BLaER1 treated with 17β-estradiol and CSF1 and Interleukin-3, amounts not matched to agents 10 nM and 100 nM (cell line): Measurements from ENCODE around the gene ELAVL2.

ENCODE experiments used
- H3K27ac ChIP-seq, 11 experiments: shearing (Covaris generic); formaldehyde crosslinking; 2 replicates each; pipeline ENCODE4 v1.8.1; 2022
- H3K27me3 ChIP-seq, 11 experiments: shearing (Covaris generic); formaldehyde crosslinking; 2 replicates each; pipeline ENCODE4 v1.8.1; 2022
- H3K36me3 ChIP-seq, 11 experiments: shearing (Covaris generic); formaldehyde crosslinking; 2 replicates each; pipeline ENCODE4 v1.8.1; 2022
- H3K4me1 ChIP-seq, 10 experiments: shearing (Covaris generic); formaldehyde crosslinking; 2 replicates each; pipeline ENCODE4 v1.8.1; 2022
- H3K4me2 ChIP-seq, 11 experiments: shearing (Covaris generic); formaldehyde crosslinking; 2 replicates each; pipeline ENCODE4 v1.8.1; 2022
- H3K4me3 ChIP-seq, 10 experiments: shearing (Covaris generic); formaldehyde crosslinking; 2 replicates each; pipeline ENCODE4 v1.8.1; 2022
- H3K9ac ChIP-seq, 11 experiments: shearing (Covaris generic); formaldehyde crosslinking; 2 replicates each; pipeline ENCODE4 v1.8.1; 2022
- H3K9me3 ChIP-seq, 11 experiments: shearing (Covaris generic); formaldehyde crosslinking; replicated peaks in 1 of 11; 2 replicates each; pipeline ENCODE4 v1.8.1; 2022
- H4K20me1 ChIP-seq, 11 experiments: shearing (Covaris generic); formaldehyde crosslinking; 2 replicates each; pipeline ENCODE4 v1.8.1; 2022
- Cebpa-rat ChIP-seq, 11 experiments: shearing (Covaris generic); IDR thresholded peaks; 2 replicates each; pipeline ENCODE4 v1.8.1; 2022

The ELAVL2 gene

DNA sequence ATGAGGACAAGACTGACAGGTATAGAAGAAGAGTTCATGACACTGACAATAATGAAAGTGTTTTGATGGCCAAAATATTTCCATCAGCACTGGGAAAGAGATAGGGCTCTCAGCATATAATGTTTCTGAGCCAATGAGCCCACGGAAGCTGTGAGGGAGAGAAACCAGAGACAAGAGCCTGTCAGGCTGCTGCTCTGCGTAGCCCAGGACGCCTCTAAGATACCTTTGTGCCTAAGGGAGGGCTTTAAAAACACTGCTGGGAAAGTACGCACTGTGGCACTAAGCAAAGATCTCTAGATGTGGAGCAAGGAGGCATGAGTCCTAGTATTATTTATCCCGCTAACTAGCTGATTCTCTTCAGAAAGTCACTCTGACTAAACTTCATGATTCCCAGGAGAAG lies 11.0 kb upstream of the ELAVL2 start:
- H3K36me3 ChIP-seq, result no peaks in the 10 kb centered on the region
- no peaks in the 10 kb centered on the region for H3K4me1 ChIP-seq
- no peaks in the 10 kb centered on the region for H3K9me3 ChIP-seq
- H3K4me2 ChIP-seq, result no peak overlapping the region
- H3K4me3 ChIP-seq, result no peak overlapping the region
- no peaks in the 10 kb centered on the region for H3K27me3 ChIP-seq
- H4K20me1 ChIP-seq, result no peaks in the 10 kb centered on the region
- no peak overlapping the region for H3K27ac ChIP-seq
- TF ChIP-seq Cebpa-rat (IDR thresholded peaks at IDR 0.05), result no peak
- H3K9ac ChIP-seq, result no peak overlapping the region

DNA sequence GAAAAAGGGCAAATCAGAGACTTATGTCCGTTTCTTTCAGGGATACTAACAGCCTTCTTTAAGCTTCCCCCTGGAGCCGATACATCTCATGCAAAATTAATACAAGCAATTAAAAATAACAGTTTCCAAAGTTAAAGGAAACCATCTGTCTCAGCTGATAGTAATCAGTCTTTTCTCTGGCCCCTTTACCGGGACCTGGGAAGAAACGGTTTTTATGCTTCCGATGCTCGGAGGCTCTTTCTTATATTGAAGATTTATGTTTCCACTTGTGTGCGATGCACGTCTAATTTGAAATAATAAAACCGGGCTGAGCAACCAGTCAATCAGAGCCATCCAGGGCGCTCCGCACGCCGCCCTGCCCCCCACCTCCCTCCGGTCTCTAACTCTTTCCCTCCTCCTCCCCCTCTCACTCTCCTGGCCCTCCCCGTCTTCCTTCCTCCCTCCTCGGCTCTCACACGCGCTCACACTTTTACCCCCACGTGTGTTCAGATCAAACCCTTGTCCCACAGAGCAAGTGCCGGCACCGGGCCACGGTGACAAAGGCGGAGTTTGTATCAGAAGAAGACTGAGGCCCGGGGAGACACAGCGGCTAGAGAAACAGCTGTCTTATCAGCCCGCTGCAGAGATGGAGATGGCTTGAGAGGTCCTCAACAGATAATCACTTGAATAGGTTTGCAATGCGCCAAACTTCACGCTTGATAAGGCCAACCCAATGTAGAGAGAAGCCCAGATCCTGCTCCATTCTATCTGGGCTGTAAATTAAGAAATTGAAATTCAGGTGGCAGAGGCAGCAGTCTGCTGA lies 5.1 kb upstream of the ELAVL2 start:
- H3K4me3 ChIP-seq, result no peak overlapping the region
- H3K4me2 ChIP-seq, result no peak overlapping the region
- H3K9ac ChIP-seq, result no peak overlapping the region
- no peaks in the 10 kb centered on the region; a peak in 1 of 22 replicates for H3K9me3 ChIP-seq
- no peak overlapping the region for H3K27ac ChIP-seq
- 0 out of 22 replicates have a peak, but pooled peaks cover 0 to 3% (median 0%) of the 10 kb centered on the region in 11 experiments for H3K27me3 ChIP-seq
- H3K36me3 ChIP-seq, result no peaks in the 10 kb centered on the region
- TF ChIP-seq Cebpa-rat (IDR thresholded peaks at IDR 0.05), result no peak
- no peaks in the 10 kb centered on the region for H4K20me1 ChIP-seq
- H3K4me1 ChIP-seq, result no peaks in the 10 kb centered on the region

DNA sequence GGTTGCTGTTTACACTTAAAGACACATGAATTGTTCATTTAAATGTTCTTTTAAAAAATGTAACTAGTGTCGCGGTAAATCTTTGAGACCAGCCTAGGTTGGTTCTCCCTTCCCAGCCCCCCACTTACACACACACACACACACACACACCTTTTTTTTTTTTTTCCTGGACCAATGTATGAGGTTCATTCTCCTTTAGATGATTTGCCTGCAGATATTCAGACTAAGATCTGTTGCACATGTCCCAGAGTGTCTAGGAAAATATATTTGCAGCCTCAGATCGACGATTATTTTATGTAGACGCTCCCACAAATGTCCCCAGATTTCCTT lies 4.4 kb upstream of the ELAVL2 start:
- H3K4me2 ChIP-seq, result no peak overlapping the region
- no peak overlapping the region for H3K9ac ChIP-seq
- no peaks in the 10 kb centered on the region; a peak in 1 of 22 replicates for H3K9me3 ChIP-seq
- no peaks in the 10 kb centered on the region for H4K20me1 ChIP-seq
- H3K4me1 ChIP-seq, result no peaks in the 10 kb centered on the region
- 0 out of 22 replicates have a peak, but pooled peaks cover 0 to 3% (median 0%) of the 10 kb centered on the region in 11 experiments for H3K27me3 ChIP-seq
- no peaks in the 10 kb centered on the region for H3K36me3 ChIP-seq
- no peak overlapping the region for H3K27ac ChIP-seq
- no peak overlapping the region for H3K4me3 ChIP-seq
- no peak for TF ChIP-seq Cebpa-rat (IDR thresholded peaks at IDR 0.05)

DNA sequence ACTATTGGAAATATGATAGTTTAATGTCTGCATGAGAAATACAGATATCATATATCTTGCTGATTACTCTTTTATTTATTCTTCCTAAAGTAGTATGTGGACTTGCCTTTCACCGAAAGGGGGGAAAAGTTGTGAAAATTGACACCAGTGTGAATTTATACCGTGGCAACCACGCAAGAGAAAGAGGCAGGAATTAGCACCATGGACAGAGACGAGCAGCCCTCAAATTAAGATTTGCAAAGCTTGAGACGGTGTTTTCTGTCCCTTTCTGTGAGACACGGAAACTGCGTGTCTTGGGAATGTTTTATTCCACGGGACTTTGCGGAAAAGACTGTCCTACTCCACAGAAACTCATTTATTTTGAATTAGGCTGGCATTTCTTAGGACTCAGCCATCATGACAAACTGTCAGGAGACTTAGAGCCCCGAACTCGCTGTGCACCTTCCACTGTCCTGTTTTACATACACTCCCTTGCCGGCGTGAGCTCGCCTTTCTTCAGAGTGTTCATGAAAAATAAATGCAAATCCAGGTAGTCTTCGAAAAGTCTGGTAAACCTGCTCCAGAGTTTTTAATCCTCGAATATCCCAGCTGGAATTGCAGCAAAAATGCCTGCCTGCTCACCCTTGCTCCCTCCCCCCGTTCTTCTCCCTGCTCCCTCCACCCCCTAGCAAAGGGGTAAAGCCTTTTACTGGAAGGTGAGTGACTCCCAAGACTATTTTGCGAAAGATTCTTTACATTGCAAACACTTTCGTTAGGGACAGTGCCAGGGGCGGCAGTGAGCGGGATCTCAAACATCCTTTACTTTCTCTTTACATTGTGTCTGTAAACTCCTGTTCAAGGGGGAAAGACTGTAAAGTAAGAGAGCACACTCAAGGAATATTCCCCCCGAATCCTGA lies 3.8 kb upstream of the ELAVL2 start:
- H3K9ac ChIP-seq, result no peak overlapping the region
- peaks cover 0 to 1% (median 0%) of the 10 kb centered on the region in 11 experiments; a peak in 6 of 22 replicates for H3K9me3 ChIP-seq
- TF ChIP-seq Cebpa-rat (IDR thresholded peaks at IDR 0.05), result no peak
- no peak overlapping the region for H3K4me2 ChIP-seq
- no peak overlapping the region for H3K27ac ChIP-seq
- H3K4me3 ChIP-seq, result no peak overlapping the region
- H3K27me3 ChIP-seq, result 0 out of 22 replicates have a peak, but pooled peaks cover 0 to 3% (median 0%) of the 10 kb centered on the region in 11 experiments
- H3K36me3 ChIP-seq, result no peaks in the 10 kb centered on the region
- H4K20me1 ChIP-seq, result no peaks in the 10 kb centered on the region
- H3K4me1 ChIP-seq, result no peaks in the 10 kb centered on the region

DNA sequence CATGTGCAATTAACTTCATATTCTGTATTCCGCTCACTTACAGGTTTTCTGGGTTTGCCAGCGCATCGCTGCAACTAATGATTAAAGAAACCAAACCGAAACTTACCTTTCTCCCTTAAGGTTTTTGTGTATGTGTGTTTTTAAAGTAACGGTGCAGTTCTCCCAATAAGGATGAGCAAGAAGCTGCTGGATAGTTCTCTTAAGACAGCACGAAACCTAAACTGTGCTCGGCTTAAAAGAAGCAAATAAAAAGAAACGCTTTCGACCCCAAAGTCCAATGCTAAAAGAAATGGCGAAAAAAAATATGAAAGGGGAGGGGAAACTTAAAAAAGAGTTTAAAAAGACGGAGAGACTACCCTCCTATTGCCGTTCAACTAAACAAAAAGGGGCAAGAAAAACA lies 340 bp downstream of the ELAVL2 start:
- Histone ChIP-seq H3K9me3 (peaks cover 27 to 43% (median 33%) of the 10 kb centered on the region in 11 experiments), H3K4me1 (no peaks in the 10 kb centered on the region), H3K36me3 (no peaks in the 10 kb centered on the region), H3K4me2 (no peak overlapping the region), H4K20me1 (no peaks in the 10 kb centered on the region), H3K27ac (no peak overlapping the region), H3K27me3 (no peaks in the 10 kb centered on the region), H3K4me3 (no peak overlapping the region), H3K9ac (no peak overlapping the region)
- TF ChIP-seq Cebpa-rat (IDR thresholded peaks at IDR 0.05), result no peak

DNA sequence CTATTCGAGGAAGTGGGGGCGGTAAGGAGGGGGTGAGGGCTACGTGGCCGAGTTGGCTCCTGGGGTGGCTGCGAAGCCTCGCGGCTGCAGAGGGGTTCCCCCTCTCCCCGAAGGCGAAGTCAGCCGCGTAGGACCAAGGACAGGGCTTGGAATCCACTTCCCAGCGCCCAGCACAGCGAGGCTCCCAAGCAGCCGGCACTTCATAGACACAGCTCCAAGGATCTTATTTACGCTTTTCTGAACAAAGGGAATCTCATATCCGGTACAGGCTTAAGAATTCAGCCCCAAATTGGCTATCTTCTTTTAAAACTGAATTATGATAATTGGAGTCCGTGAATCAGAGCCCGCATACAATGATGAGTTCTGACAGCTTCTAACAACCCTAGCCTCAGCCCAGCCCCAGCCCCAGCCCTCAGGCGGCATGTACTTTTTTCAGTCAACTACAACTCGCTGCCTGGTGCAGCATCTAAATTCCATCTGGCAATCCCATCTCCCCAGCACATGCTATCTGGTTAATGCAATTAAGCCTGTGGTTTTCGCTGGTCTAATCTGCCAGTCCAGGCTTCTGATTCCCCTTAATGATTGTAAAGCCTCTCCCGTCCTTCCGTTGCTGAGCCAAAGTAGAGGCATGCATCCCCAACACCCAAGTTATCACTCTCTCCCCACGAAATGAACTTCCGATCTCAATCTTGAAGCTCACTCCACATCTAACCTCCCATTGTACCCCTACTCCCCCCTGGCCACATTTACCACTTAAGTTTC lies 1.0 kb downstream of the ELAVL2 start:
- Histone ChIP-seq H3K4me2 (no peak overlapping the region), H3K27ac (no peak overlapping the region), H3K9ac (no peak overlapping the region), H3K4me3 (no peak overlapping the region), H3K9me3 (peaks cover 34 to 49% (median 38%) of the 10 kb centered on the region in 11 experiments), H3K36me3 (no peaks in the 10 kb centered on the region), H3K4me1 (no peaks in the 10 kb centered on the region), H3K27me3 (no peaks in the 10 kb centered on the region), H4K20me1 (no peaks in the 10 kb centered on the region)
- TF ChIP-seq Cebpa-rat (IDR thresholded peaks at IDR 0.05), result no peak

DNA sequence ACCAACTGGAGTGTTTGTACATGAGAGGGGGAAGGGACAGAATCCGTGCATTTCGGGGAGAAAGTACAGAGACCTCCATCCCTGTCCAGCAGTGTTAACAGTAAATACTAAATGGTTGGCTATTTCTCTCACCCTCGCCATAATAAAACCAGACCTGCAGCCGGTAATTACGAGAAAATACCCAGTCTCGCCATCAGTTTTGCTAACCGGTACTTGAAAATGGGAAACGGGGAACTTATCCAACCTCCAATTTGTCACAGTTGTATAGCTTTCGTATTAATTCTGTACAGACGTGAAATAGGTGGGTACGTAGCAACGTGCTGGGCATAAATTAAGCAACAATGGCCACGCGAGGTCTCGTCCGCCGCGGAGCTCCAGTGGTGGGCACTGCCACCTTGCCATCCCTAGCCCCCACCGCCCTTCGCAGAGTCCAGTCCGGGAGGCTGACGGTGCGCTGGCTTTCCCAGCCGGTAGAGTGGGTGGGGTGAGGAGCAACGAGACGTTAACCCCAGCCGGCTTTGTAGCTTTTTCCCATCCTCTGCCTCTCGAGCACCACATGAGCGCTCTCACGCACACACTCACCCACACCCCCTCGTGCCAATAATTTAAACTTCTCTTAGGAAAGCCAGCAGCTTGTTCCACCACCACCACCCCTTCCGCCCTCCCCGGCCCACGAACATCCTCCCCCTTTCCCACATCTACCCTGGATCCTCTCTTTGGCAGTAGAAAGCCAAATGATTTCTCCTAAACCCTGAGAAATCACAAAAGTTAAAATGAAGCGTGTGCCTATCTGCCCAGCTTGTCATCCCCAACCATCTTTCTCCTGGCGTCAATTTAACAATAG lies 1.8 kb downstream of the ELAVL2 start:
- Histone ChIP-seq H3K27ac (no peak overlapping the region), H3K27me3 (no peaks in the 10 kb centered on the region), H3K4me3 (no peak overlapping the region), H3K36me3 (no peaks in the 10 kb centered on the region), H3K4me1 (no peaks in the 10 kb centered on the region), H4K20me1 (no peaks in the 10 kb centered on the region), H3K9me3 (peaks cover 34 to 53% (median 38%) of the 10 kb centered on the region in 11 experiments), H3K9ac (no peak overlapping the region), H3K4me2 (no peak overlapping the region)
- no peak for TF ChIP-seq Cebpa-rat (IDR thresholded peaks at IDR 0.05)

DNA sequence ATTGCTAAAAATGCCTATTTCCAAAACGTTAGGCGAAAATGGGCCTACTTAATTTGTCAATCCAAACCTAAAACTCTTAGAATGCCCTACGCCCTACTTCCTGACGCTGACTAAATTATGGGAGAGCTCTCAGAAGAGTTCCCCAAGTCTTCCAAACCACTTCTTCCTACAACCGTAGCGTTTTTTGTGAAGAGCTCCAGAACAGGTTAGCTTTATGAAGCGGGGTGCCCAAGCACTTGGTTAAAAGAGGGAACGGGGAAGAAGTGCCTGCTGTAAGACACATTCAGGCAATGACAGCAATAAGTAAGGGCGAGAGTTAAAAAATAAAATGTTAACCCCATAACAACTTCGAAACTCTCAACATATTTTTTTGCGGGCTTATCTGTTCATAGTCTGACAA lies 2.8 kb downstream of the ELAVL2 start:
- Histone ChIP-seq H3K4me2 (no peak overlapping the region), H3K4me1 (no peaks in the 10 kb centered on the region), H3K9me3 (peaks cover 34 to 53% (median 38%) of the 10 kb centered on the region in 11 experiments), H3K4me3 (no peak overlapping the region), H3K27me3 (no peaks in the 10 kb centered on the region), H3K36me3 (no peaks in the 10 kb centered on the region), H3K27ac (no peak overlapping the region), H3K9ac (no peak overlapping the region), H4K20me1 (no peaks in the 10 kb centered on the region)
- TF ChIP-seq Cebpa-rat (IDR thresholded peaks at IDR 0.05), result no peak
